ENCODE data around the gene EGFL7. TPM values are rescaled to one million over a fixed set of nuclear protein-coding genes. Genes with fewer than 3 reads are reported as not detected.

Gene EGFL7
- total RNA-seq, 1 donor from 2014 or later = 7.0 TPM

DNA sequence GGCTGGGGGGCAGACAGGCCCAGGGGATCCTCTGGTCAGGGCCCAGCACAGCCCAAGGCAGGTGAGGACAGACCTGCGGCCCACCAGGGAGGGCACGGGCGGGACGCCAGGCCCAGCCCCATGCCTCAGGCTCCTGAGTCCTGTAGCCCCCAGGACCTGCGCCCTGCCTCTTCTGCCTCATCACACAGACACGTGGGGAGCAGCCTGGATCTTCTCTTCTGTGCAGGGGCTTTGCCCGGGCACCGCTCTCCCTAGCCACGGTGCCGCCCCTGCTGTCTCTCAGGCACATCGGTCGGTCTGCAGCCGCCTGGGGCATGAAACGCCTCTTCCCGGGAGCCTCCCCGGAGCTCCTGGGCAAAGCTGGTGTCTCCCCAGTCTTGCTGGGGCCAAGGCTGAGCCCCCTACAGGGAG lies 40.2 kb upstream of the EGFL7 start:
- Mint-ChIP-seq H3K27ac (ENCODE audit: unreplicated experiment) (no peak overlapping the region), H3K4me1 (ENCODE audit: low read depth) (peaks cover 13% of the 10 kb centered on the region), H3K36me3 (ENCODE audit: low read depth) (no peaks in the 10 kb centered on the region), H3K9me3 (ENCODE audit: low read depth) (no peaks in the 10 kb centered on the region), H3K27me3 (ENCODE audit: low read depth) (no peaks in the 10 kb centered on the region), H3K4me3 (ENCODE audit: unreplicated experiment) (no peak overlapping the region)
- DNase-seq (ENCODE audit: low spot score) = no peak
- TF ChIP-seq, protein P1, sequence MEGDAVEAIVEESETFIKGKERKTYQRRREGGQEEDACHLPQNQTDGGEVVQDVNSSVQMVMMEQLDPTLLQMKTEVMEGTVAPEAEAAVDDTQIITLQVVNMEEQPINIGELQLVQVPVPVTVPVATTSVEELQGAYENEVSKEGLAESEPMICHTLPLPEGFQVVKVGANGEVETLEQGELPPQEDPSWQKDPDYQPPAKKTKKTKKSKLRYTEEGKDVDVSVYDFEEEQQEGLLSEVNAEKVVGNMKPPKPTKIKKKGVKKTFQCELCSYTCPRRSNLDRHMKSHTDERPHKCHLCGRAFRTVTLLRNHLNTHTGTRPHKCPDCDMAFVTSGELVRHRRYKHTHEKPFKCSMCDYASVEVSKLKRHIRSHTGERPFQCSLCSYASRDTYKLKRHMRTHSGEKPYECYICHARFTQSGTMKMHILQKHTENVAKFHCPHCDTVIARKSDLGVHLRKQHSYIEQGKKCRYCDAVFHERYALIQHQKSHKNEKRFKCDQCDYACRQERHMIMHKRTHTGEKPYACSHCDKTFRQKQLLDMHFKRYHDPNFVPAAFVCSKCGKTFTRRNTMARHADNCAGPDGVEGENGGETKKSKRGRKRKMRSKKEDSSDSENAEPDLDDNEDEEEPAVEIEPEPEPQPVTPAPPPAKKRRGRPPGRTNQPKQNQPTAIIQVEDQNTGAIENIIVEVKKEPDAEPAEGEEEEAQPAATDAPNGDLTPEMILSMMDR (IDR thresholded peaks at IDR 0.05) = no peak

DNA sequence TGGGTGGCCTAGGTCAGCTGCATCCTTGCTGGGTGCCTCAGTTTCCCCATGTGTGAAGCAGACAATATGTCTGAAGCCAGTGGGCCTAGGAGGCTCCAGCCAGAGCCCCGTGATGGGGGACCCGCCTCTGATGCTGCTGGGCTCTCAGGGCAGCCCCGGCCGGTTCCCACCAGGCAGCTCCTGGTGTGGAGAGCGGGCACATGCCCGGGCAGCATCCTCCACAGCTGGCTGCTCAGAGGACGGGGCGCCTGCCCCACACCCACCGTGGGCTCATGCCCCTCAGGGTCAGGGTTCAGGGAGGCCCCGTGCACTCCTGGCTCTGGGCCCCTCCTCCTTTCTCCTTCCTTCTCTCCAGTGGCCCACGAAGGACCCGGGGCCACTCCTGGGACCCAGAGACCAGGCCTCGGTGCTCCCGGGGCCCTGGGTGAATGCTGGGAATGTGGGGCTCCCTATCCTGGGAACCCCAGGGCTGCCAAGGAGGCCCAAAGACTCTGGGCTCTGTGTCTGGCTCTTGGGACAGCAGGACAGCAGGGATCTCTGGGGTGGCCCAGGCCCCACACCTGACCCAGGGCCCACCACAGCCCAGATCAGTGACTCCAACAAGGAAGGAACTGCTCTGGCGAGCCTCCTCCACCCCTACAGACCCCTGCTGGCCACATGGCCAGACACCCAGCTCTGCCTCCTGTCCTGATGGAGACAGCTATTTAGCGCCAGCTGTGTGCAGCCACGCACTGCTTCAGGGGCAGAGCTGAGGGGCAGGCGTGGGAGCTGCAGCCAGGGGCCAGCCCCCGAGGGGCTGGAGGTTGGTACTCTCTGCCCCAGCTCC lies 39.5 kb upstream of the EGFL7 start:
- Mint-ChIP-seq H3K27ac (ENCODE audit: unreplicated experiment) (no peak overlapping the region), H3K27me3 (ENCODE audit: low read depth) (no peaks in the 10 kb centered on the region), H3K36me3 (ENCODE audit: low read depth) (no peaks in the 10 kb centered on the region), H3K4me3 (ENCODE audit: unreplicated experiment) (no peak overlapping the region), H3K9me3 (ENCODE audit: low read depth) (no peaks in the 10 kb centered on the region), H3K4me1 (ENCODE audit: low read depth) (peaks cover 13% of the 10 kb centered on the region)
- no peak for DNase-seq (ENCODE audit: low spot score)
- TF ChIP-seq, protein P1 (IDR thresholded peaks at IDR 0.05) = no peak

DNA sequence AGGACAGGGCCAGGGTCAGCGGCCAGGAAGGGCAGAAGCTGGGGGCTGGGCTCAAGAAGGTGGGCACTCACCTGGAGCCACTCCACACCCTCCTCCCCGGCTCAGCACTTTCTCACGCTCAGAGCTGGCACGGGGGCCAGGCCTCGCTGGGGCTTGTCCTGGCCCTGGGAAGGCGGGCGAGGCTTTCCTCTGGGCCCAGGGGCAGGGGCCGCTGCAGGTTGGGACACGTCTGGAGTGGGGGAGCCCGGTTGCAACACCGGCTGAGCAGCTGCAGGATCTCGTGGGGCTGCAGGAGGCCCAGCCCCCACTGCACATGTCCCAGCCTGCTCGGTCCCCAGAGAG lies 38.9 kb upstream of the EGFL7 start:
- TF ChIP-seq, protein P1 (IDR thresholded peaks at IDR 0.05) = no peak

DNA sequence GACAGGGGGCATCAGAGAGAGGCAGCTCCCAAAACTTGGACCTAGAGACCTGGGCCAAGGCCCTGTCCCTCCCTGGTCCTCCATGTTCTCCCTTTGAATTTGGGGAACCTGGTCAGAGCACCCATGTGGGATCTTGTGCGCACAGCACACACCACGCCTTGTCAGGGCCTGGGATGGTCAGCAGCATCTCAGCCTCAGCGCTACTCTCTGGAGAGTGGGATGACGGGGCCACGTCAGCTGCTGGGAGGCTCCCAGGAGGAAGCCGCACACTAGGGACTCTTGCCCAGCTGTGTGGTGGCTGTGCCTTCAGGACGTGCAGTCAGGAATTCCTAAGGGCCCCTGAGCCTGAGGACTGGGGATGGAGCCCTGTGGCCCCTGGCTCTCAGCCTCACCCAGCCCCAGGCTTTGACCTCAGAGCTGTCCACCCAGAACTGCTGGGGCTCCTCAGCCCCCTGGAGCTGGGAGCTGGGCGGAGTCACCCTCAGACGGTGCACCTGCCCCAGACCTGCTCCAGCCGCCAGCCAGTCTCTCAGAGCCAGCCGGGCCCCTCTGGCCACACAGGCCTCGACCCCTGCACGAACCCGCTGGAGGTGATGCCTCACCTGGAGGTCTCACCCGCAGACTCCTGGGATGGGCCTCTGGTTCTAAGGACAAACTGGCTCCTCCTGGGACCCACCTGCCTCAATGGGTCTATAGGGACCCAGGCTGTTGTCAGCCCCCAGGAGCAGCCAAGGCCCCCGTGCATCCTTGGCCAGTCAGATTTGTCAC lies 38.3 kb upstream of the EGFL7 start:
- Mint-ChIP-seq H3K36me3 (ENCODE audit: low read depth) (no peaks in the 10 kb centered on the region), H3K4me3 (ENCODE audit: unreplicated experiment) (no peak overlapping the region), H3K27me3 (ENCODE audit: low read depth) (no peaks in the 10 kb centered on the region), H3K27ac (ENCODE audit: unreplicated experiment) (no peak overlapping the region), H3K9me3 (ENCODE audit: low read depth) (no peaks in the 10 kb centered on the region), H3K4me1 (ENCODE audit: low read depth) (peaks cover 13% of the 10 kb centered on the region)
- no peak for DNase-seq (ENCODE audit: low spot score)
- TF ChIP-seq, protein P1 (IDR thresholded peaks at IDR 0.05) = no peak

More for the DNA sequence above, 38.9 kb upstream of the EGFL7 start:
- H3K27ac Mint-ChIP-seq (ENCODE audit: unreplicated experiment) = no peak overlapping the region
- H3K4me1 Mint-ChIP-seq (ENCODE audit: low read depth) = peaks cover 13% of the 10 kb centered on the region
- H3K9me3 Mint-ChIP-seq (ENCODE audit: low read depth) = no peaks in the 10 kb centered on the region
- no peaks in the 10 kb centered on the region for H3K27me3 Mint-ChIP-seq (ENCODE audit: low read depth)
- no peak for DNase-seq (ENCODE audit: low spot score)
- H3K4me3 Mint-ChIP-seq (ENCODE audit: unreplicated experiment) = no peak overlapping the region
- H3K36me3 Mint-ChIP-seq (ENCODE audit: low read depth) = no peaks in the 10 kb centered on the region
